HG03280 (cell line): Measurements from ENCODE around the gene DTNBP1.

Experiments
- ATAC-seq: cut with Tn5 transposase; IDR thresholded peaks from one replicate; pipeline ENCODE4 v1.9.1; 2021; ENCODE audit warnings: mild to moderate bottlenecking, moderate library complexity; ENCODE audit not compliant: unreplicated experiment

DTNBP1 gene

GRCh38 chr6:15626878-15627674, 35.8 kb downstream of the DTNBP1 start:
- no peak for ATAC-seq

GRCh38 chr6:15626160-15626559, 36.7 kb downstream of the DTNBP1 start:
- no peak for ATAC-seq

GRCh38 chr6:15623276-15624116, 39.3 kb downstream of the DTNBP1 start:
- no peak for ATAC-seq

GRCh38 chr6:15622045-15622740, 40.6 kb downstream of the DTNBP1 start:
- no peak for ATAC-seq

GRCh38 chr6:15621203-15622044, 41.4 kb downstream of the DTNBP1 start:
- ATAC-seq: peak; percentile 88

GRCh38 chr6:15620611-15621010, 42.2 kb downstream of the DTNBP1 start:
- ATAC-seq: no peak

- ATAC-seq: no peak
Observed at GRCh38 chr6:15619330-15619729, 43.5 kb downstream of the DTNBP1 start.

GRCh38 chr6:15618685-15619084, 44.1 kb downstream of the DTNBP1 start:
- ATAC-seq: no peak

GRCh38 chr6:15616261-15616660, 46.6 kb downstream of the DTNBP1 start:
- ATAC-seq: no peak

GRCh38 chr6:15615802-15616201, 47.0 kb downstream of the DTNBP1 start:
- no peak for ATAC-seq

GRCh38 chr6:15614277-15614676, 48.6 kb downstream of the DTNBP1 start:
- ATAC-seq: no peak

- no peak for ATAC-seq
Observed at GRCh38 chr6:15608396-15608795, 54.4 kb downstream of the DTNBP1 start.

GRCh38 chr6:15607603-15608002, 55.2 kb downstream of the DTNBP1 start:
- no peak for ATAC-seq

- ATAC-seq: no peak
Observed at GRCh38 chr6:15606347-15606746, 56.5 kb downstream of the DTNBP1 start.

- no peak for ATAC-seq
Observed at GRCh38 chr6:15604843-15605242, 58.0 kb downstream of the DTNBP1 start.

- ATAC-seq: no peak
Observed at GRCh38 chr6:15602154-15602553, 60.7 kb downstream of the DTNBP1 start.

- ATAC-seq: no peak
Observed at GRCh38 chr6:15598273-15598798, 64.5 kb downstream of the DTNBP1 start.

GRCh38 chr6:15596186-15596896, 66.5 kb downstream of the DTNBP1 start:
- no peak for ATAC-seq

GRCh38 chr6:15595461-15596173, 67.2 kb downstream of the DTNBP1 start:
- no peak for ATAC-seq
